A673 (cell line): ENCODE results near the gene RMDN3. TPM values are rescaled to one million over a fixed set of nuclear protein-coding genes. Genes with fewer than 3 reads are reported as not detected.

Experiments used
- BruUV-seq: library from RNA; stranded (reverse); fragments of 400-500 nt; replicated peaks from 2 replicates; lab custom pipeline; 2021; lab: Mats Ljungman, UMichigan
- CTCF ChIA-PET: fragments of 300-600 bp; sonication (Branson Sonifier 250); formaldehyde crosslinking; loops from one replicate; lab custom pipeline; 2022; ENCODE audit warnings: antibody characterized with exemption; lab: Charles Lee
- POLR2A ChIA-PET: fragments of 300-600 bp; sonication (Branson Sonifier 250); formaldehyde crosslinking; loops from one replicate; lab custom pipeline; 2022; ENCODE audit warnings: antibody characterized with exemption; ENCODE audit not compliant: low non-redundant PET; lab: Charles Lee
- DNase-seq: peaks from one replicate; pipeline ENCODE4 v3.0.0-alpha.2; 2015; ENCODE audit warnings: low spot score
- H3K27ac ChIP-seq: fragments of 200-600 bp; sonication (generic); 2 replicates; pipeline ENCODE4 v1.5.1; 2016; ENCODE audit warnings: mixed run types, low read depth, mild to moderate bottlenecking, mixed read lengths, antibody characterized with exemption, low read length; ENCODE audit not compliant: poor library complexity, severe bottlenecking
- H3K27me3 ChIP-seq: fragments of 200-600 bp; sonication (generic); replicated peaks from 2 replicates; pipeline ENCODE4 v1.6.1; 2017; ENCODE audit warnings: mixed run types, low read depth, mild to moderate bottlenecking, mixed read lengths, antibody characterized with exemption, low read length; ENCODE audit not compliant: insufficient read depth, poor library complexity
- H3K36me3 ChIP-seq: fragments of 200-600 bp; sonication (generic); 2 replicates; pipeline ENCODE4 v1.6.1; 2016; ENCODE audit warnings: mixed run types, mild to moderate bottlenecking, mixed read lengths, antibody characterized with exemption, low read length; ENCODE audit not compliant: insufficient read depth, poor library complexity, severe bottlenecking
- H3K4me1 ChIP-seq: fragments of 200-600 bp; sonication (generic); 2 replicates; pipeline ENCODE4 v1.6.1; 2017; ENCODE audit warnings: mixed run types, mild to moderate bottlenecking, mixed read lengths, antibody characterized with exemption, low read length; ENCODE audit not compliant: insufficient read depth, poor library complexity, severe bottlenecking
- H3K4me3 ChIP-seq: fragments of 200-600 bp; sonication (generic); 2 replicates; pipeline ENCODE4 v1.5.1; 2016; ENCODE audit warnings: low read depth, mixed run types, mild to moderate bottlenecking, mixed read lengths, low read length; ENCODE audit not compliant: poor library complexity, severe bottlenecking
- H3K9me3 ChIP-seq: fragments of 200-600 bp; sonication (generic); 2 replicates; pipeline ENCODE4 v1.6.1; 2016; ENCODE audit warnings: mixed run types, low read depth, mild to moderate bottlenecking, mixed read lengths, antibody characterized with exemption, low read length; ENCODE audit not compliant: poor library complexity, severe bottlenecking
- CTCF ChIP-seq: fragments of 300-800, 200-600 bp; sonication (generic); conservative IDR thresholded peaks from 2 replicates; pipeline ENCODE4 v1.5.1; 2017; ENCODE audit warnings: low read depth, mild to moderate bottlenecking, antibody characterized with exemption, low read length, moderate library complexity, mixed read lengths
- EZH2 ChIP-seq: fragments of 200-600 bp; sonication (generic); IDR thresholded peaks from 2 replicates; pipeline ENCODE4 v1.6.1; 2017; ENCODE audit warnings: borderline replicate concordance, low read depth, mild to moderate bottlenecking, mixed read lengths, antibody characterized with exemption, low read length; ENCODE audit not compliant: poor library complexity, severe bottlenecking
- intact Hi-C: fragments of 100-400 bp; cut with micrococcal nuclease; formaldehyde crosslinking; loops from one replicate; pipeline ENCODE4 v1.10.0; 2022; ENCODE audit not compliant: unreplicated experiment
- total RNA-seq: library from RNA; stranded (reverse); gene quantifications from 2 replicates; pipeline ENCODE4 v1.2.3, GENCODE V29; 2021

The RMDN3 gene
- total RNA-seq, 1 experiment from 2014 or later: 50.8 TPM

DNA sequence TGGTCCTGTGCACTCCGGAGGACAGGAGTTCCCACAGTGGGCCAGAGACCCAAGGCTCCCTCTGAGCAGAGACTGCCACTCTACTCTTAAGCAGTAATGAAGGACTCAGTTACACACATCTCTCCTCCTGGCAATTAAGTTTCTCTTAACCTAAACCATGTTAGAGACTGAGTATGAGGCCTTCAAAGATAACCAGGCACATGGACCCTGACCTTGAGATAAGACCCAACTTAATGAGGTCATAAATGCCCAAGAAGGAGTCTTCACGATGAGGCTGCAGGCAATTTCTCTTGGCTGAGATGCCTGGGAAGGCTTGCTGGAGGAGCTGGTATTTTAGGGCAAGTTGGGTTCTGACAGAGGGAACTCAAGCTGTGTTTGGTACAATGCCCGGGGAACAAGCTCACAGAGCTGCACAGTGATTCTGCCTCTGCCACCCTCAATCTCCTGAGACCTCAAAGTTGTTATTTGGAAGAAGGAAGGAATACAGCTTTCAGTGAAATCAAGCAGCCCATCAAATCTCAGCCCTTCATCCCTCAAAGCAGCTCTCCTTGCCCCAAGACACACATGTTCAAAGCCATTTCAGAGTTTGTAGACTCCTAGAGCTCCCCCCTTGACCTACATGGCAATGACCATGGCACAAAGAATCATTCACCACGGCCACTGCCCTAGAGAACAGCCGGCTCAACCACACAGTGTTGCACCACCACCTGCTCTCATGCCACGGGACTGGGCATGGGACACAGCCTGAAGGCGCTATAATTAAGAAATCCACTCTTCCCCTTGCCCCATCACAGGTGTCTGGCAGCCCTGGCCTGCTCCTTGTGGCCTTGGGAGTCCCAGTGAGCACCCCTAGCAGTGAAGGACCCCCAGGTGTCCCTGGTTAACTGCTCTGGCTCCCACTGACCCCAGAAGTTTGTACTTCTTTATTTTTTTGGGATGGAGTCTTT, 7.1 kb downstream of the RMDN3 start:
- TF ChIP-seq CTCF (no peak), EZH2 (no peak)
- BruUV-seq: no TSS peak
- POLR2A ChIA-PET: interaction anchor here (0.6 kb wide), 1 partner anchor 40 kb away, joined by 4 read pairs; no protein-coding TSS in a partner anchor
- H3K4me3 ChIP-seq: no peak overlapping the region
- intact Hi-C loops: loop anchor here (2.0 kb wide), 2 partner anchors 111 to 145 kb away; no protein-coding TSS in a partner anchor
- DNase-seq: peak; percentile 46
- peaks cover 43% of the 10 kb centered on the region for H3K36me3 ChIP-seq
- no peaks in the 10 kb centered on the region for H3K27me3 ChIP-seq
- H3K9me3 ChIP-seq: no peaks in the 10 kb centered on the region
- CTCF ChIA-PET: interaction anchor here (0.6 to 1.5 kb wide), 5 partner anchors 17 to 1652 kb away, joined by 3 to 6 read pairs (median 3); partner anchors contain the start of genes DNAJC17, VPS18 and ZFYVE19
- H3K27ac ChIP-seq: peak overlapping the region; percentile 73
- peaks cover 19% of the 10 kb centered on the region for H3K4me1 ChIP-seq

- Histone ChIP-seq H3K9me3 (no peaks in the 10 kb centered on the region), H3K27ac (peak overlapping the region; percentile 73), H3K27me3 (no peaks in the 10 kb centered on the region), H3K4me1 (peaks cover 19% of the 10 kb centered on the region), H3K36me3 (peaks cover 42% of the 10 kb centered on the region), H3K4me3 (no peak overlapping the region)
- POLR2A ChIA-PET: interaction anchor here (0.6 kb wide), 2 partner anchors 9 to 39 kb away, joined by 3 to 4 read pairs; no protein-coding TSS in a partner anchor
- TF ChIP-seq EZH2: no peak
- TF ChIP-seq CTCF: no peak
- no TSS peak for BruUV-seq
- peak; percentile 87 for DNase-seq
- intact Hi-C loops: loop anchor here (2.0 kb wide), 2 partner anchors 112 to 146 kb away; no protein-coding TSS in a partner anchor
- CTCF ChIA-PET: interaction anchor here (0.5 to 1.5 kb wide), 12 partner anchors 16 to 320 kb away, joined by 3 to 9 read pairs (median 4); partner anchors contain the start of genes DNAJC17, RAD51, VPS18 and ZFYVE19
Measured at GRCh38 chr15:40746916-40747418, 8.1 kb downstream of the RMDN3 start.

- no peaks in the 10 kb centered on the region for H3K27me3 ChIP-seq
- DNase-seq: no peak
- no peaks in the 10 kb centered on the region for H3K9me3 ChIP-seq
- H3K27ac ChIP-seq: no peak overlapping the region
- ChIA-PET POLR2A (no interaction called here), CTCF (interaction anchor here (1.2 kb wide), 1 partner anchor 149 kb away, joined by 5 read pairs; the partner anchor contains the start of gene VPS18)
- intact Hi-C loops: no loop called here
- peaks cover 35% of the 10 kb centered on the region for H3K36me3 ChIP-seq
- no peak for TF ChIP-seq EZH2
- TF ChIP-seq CTCF: no peak
- peaks cover 19% of the 10 kb centered on the region for H3K4me1 ChIP-seq
- no peak overlapping the region for H3K4me3 ChIP-seq
- BruUV-seq: no TSS peak
Measured at GRCh38 chr15:40744815-40745152, 10.3 kb downstream of the RMDN3 start.
